Embryonic facial prominence (tissue), 1 donor: ENCODE data around the gene CDHR5.

ENCODE experiments used
- DNase-seq: peaks from one replicate; pipeline ENCODE4 v3.0.0-alpha.2; 2016; ENCODE audit errors: extremely low spot score

The CDHR5 gene

GRCh38 chr11:645536-645935 lies 20.8 kb upstream of the CDHR5 start:
- DNase-seq, result no peak

GRCh38 chr11:643849-644738 lies 19.3 kb upstream of the CDHR5 start:
- DNase-seq, result no peak

- DNase-seq, result no peak
Measured at GRCh38 chr11:643366-643765, 18.6 kb upstream of the CDHR5 start.

- DNase-seq, result no peak
Measured at GRCh38 chr11:641806-642370, 17.1 kb upstream of the CDHR5 start.

- DNase-seq, result no peak
Measured at GRCh38 chr11:640021-640706, 15.4 kb upstream of the CDHR5 start.

- no peak for DNase-seq
Measured at GRCh38 chr11:639332-639955, 14.7 kb upstream of the CDHR5 start.

- DNase-seq, result no peak
Measured at GRCh38 chr11:638631-639331, 14.0 kb upstream of the CDHR5 start.

GRCh38 chr11:637593-638521 lies 13.1 kb upstream of the CDHR5 start:
- no peak for DNase-seq

GRCh38 chr11:637333-637592 lies 12.5 kb upstream of the CDHR5 start:
- DNase-seq, result no peak

- no peak for DNase-seq
Measured at GRCh38 chr11:636511-637332, 12.0 kb upstream of the CDHR5 start, which contains the start of gene DRD4. Gene DRD4, plus strand, starts transcription at chr11:637269. Its CDS starts 36 bp downstream, at chr11:637305.

- DNase-seq, result no peak
Measured at GRCh38 chr11:635945-636510, 11.3 kb upstream of the CDHR5 start.

GRCh38 chr11:630871-631270 lies 6.1 kb upstream of the CDHR5 start:
- DNase-seq, result no peak

- DNase-seq, result no peak
Measured at GRCh38 chr11:629237-629583, 4.5 kb upstream of the CDHR5 start.

GRCh38 chr11:628056-628455 lies 3.3 kb upstream of the CDHR5 start:
- DNase-seq, result no peak

GRCh38 chr11:627308-627576 lies 2.5 kb upstream of the CDHR5 start:
- no peak for DNase-seq

GRCh38 chr11:626475-627307 lies 1.9 kb upstream of the CDHR5 start, which contains the start of gene SCT:
Gene SCT, minus strand, starts transcription at chr11:627181. Its CDS starts 38 bp downstream, at chr11:627143.
- no peak for DNase-seq

GRCh38 chr11:625636-626268 lies 997 bp upstream of the CDHR5 start:
- DNase-seq, result no peak

GRCh38 chr11:623999-624704 lies 603 bp downstream of the CDHR5 start:
- DNase-seq, result no peak
